EH (cell line): ENCODE data around the gene CRY2.

Experiments
- DNase-seq: peaks from one replicate; pipeline ENCODE4 v3.0.0-alpha.2; 2015; ENCODE audit warnings: low read depth

Gene CRY2

DNA sequence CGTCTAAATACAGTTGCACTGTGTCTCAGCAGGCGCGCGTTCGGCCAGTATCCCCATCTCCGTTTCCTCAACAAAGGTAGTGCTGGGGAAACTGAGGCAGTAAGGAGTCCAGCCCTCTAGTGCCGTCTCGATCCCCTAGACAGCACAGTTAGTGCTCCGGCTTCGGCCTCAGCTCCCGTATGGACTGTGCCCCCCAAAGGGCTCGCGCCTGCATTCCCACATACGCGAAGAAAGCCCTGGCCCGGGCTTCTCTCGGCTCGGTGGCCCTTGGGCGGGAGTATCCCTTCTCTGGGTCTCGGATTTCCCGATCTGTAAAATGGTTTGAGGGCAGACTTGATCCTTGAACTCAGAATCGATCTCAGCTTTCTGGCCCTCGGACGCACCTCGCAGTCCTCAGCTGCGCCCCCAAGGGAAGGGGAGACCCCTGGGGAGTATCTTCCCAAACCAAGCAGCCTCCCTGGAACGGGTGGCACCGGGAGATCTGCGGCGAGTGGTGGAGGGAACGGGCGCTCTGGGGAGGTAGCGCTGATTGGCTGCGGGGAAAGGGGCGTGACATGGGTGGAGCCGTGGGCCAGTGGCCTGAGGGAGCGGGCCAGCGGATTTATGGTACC is 71.2 kb downstream of the CRY2 start:
- DNase-seq, result peak; percentile 81

DNA sequence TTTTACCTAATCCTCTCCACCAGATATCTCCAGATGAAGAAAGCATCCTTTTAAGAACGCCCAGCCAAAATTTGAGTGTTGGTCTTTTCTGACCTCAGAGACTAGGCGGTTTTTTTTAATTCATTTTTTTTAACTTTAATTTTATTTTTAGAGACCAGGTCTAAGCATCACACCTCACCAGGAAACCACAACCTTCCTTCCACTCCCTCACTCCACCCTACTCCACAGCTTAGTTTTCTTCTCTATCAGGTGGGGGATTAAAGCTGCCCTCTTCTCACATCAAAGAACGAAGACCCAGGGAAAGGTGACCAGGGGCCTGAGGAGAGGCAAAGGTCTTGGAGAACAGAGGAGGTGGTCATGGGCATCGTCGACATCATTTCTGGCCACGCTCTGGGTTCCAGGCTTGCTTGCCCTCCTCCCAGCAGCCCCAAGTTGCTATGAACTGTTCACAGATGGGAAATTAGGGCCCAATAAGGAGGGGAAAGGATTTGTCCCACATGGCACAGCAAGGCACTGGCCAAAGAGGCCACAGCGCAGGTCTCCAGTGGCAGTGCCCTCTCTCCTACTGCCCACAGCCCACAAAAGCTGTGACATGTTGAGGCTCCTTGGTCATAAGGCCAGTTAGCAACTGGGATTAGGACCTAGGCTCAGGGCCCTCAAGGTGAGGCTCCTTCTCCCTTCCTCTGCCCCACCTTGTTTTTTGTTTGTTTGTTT is 71.8 kb downstream of the CRY2 start:
- DNase-seq, result no peak

DNA sequence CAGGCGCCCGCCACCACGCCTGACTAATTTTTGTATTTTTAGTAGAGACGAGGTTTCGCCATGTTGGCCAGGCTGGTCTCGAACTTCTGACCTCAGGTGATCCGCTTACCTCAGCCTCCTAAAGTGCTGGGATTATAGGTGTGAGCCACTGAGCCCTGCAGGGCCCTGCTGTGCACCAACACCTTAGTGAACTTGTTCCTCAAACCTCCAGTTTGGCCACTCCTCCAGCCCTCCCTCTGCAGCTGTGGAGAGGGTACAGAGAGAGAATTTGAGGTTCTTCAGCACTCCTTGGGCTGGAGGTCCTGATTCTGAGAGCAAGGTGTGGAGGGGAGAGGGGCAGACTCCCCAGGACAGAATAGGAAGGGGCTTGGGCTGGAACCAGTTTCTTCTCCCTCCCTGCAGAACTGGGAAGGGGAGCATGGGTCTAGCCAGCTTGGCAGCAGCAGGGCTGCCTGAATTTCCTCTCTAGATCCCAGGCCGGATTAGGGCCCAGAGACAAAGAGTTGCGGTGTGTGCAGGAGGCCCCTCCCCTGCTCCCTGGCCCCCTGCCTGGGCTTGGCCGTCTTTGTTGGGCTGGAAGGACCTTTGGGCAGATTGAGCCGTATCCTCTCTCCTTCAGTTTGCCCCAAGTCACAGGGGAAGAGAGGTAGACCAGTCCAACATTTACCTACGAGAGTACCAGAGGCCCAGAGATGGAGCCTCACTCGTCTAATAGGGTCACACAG is 72.7 kb downstream of the CRY2 start:
- no peak for DNase-seq

DNA sequence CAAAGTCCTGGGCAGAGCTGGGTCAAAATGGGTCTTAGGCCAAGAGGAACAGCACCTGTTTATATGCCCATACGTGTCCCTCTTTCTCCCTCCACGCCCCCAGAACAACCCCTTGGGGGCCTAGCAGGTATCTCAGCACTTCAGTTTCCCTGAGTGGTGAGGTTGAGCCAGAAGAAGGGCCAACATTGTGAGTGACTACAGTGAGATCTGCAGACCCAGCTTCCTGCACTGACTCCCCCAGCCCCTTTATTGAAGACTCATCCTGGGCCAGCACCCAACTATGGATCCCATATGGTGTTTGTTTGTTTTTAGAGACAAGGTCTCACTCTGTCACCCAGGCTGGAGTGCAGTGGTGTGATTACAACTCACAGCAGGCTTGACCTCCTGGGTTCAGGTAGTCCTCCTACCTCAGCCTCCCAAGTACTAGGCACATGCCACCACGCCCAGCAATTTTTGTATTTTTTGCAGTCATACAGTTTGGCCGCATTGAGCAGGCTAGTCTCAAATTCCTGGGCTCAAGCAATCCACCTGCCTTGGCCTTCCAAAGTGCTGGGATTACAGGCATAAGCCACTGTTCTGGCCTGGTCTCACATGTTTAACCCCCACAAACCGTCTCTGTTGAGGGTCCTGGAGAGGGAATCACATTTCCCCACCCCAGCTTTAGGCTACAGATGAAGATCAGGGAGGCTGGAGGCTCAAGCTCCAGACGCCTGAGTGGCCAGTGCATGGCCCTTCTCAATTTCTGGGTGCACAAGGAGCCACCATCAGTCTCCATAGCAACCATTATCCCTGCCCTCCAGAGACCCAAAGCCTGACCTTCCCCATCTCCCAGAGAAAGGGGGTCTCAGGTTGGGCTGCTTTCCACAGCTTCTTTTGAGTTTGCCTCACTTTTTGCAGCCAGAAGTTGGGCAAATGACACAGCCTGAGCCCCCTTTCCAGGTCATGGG is 73.5 kb downstream of the CRY2 start:
- DNase-seq, result no peak

DNA sequence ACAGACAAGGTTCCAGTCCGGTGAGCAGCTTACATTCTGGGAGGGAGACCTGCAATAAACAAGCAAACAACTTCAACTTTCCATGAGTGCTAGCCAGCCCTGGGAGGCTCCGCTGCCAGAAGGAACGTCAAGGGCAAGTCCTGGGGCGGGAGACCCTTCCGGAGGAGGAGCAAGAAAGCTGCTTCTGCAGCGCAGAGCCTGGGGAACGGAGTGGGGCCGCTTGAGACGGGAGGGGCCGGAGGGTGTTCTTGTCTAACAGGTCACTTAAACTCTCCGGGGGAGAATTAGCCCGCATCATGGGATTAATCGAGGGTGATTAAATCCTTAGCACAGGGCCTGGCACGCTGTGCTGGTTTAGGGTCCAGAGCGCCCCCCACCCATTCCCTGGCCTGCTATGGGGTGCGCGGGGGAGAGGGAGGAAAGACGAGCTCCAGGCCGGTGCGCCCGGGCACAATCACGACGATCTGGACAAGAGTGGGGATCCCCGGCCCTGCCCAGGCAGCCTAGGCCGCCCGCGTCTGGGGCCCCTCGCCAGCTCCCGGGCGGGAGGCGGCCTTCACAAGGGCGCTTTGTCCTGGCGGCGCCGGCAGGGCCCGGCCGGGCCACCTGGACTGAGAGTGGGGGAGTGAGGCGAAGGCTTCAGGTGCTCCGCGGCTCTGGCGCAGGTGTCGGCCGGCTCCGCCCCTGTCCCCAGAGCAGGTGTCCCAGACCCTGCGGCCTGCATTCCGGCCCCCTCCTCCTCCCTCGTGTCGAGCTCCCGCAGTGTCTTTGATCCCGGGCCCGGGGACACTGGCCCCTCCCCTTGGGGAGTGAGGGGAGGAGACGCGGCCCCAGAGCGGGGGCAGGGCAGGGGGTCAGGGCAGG is 74.5 kb downstream of the CRY2 start:
- no peak for DNase-seq

DNA sequence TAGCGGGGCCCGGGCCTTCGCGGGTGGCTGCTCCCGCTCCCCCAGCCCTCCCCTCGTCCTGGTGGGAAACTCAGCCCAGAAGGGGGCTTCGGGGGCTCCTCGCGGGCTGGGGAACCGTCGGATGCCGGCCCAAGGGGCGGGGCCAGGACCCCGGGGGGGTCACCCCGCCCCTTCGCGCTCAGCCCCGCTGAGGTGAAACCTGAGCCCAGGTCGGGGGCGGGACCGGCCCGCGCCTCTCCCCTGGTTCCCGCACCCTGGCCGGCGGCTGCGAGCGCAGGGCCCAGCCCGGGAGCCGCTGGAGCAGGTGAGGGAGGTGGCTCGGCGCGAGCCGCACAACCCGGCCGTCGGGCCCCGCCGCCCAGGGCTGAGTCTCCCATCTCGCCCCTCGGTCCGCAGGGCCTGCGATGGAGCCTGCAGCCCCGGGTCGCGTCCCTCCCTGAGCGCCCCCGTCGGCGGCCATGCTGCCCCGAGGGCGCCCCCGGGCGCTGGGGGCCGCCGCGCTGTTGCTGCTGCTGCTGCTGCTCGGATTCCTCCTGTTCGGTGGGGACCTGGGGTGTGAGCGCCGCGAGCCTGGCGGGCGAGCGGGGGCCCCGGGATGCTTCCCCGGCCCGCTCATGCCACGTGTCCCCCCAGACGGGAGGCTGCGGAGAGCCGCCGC is 75.3 kb downstream of the CRY2 start, which contains the start of gene LARGE2:
Gene LARGE2, plus strand, starts transcription at position 232 of the 658 bp plus-strand sequence. Its CDS starts 227 bp downstream, at position 459.
- no peak for DNase-seq

DNA sequence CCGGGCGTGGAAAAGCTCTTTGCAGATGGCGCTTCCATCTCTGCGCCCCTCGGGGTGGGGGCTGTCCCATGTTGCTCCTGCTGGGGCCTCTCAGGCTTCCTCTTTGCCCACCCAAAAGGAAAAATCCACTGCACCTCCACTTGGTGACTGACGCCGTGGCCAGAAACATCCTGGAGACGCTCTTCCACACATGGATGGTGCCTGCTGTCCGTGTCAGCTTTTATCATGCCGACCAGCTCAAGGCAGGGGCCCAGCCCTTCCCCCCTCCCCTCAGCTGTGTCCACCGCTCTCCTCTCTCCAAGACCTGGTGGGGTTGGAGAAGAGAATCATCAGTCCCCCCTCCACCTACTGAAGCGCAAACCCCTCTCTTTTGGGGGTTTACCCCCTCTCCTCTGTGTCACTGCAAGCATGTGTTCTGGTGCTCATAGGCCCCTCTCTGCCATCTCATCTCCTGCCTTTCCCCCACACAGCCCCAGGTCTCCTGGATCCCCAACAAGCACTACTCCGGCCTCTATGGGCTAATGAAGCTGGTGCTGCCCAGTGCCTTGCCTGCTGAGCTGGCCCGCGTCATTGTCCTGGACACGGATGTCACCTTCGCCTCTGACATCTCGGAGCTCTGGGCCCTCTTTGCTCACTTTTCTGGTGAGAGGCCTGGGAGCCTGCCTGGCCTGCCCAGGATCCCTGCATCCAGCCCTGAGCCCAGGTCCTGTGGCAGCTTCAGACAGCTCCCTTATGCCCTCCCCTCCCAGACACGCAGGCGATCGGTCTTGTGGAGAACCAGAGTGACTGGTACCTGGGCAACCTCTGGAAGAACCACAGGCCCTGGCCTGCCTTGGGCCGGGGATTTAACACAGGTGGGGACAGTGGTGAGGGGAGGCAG is 77.0 kb downstream of the CRY2 start:
- no peak for DNase-seq

DNA sequence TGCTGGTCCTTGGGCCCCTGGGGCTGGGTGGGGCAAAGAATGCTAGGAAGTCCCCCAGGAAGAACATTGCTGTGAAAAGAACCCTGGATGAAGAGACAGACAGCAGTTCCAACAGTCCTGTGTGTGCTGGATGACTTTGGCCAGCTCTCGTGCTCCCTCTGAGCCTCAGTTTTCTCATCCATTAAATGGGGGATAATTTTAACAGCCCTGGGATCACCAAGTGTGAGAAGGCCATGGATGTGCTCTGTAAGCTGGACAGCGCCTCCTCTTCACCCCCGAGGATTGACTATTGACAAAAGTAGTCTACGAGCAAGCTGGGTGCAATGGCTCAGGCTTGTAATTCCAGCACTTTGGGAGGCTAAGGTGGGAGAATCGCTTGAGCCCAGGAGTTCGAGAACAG is 77.7 kb downstream of the CRY2 start:
- no peak for DNase-seq

DNA sequence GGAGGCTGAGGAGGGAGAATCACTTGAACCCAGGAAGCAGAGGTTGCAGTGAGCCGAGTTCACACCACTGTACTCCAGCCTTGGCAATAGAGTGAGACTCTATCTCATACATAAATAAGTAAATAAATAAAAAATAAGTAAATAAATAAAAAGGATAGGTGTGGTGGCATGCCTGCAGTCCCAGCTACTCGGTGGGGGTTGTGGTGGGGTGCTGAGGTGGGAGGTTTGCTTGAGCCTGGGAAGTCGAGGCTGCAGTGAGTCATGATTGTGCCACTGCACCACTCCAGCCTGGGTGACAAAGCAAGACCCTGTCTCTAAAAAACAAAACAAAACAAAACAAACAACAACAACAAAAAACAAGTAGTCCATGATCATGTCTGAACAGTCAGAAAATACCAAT is 78.3 kb downstream of the CRY2 start:
- DNase-seq, result no peak

DNA sequence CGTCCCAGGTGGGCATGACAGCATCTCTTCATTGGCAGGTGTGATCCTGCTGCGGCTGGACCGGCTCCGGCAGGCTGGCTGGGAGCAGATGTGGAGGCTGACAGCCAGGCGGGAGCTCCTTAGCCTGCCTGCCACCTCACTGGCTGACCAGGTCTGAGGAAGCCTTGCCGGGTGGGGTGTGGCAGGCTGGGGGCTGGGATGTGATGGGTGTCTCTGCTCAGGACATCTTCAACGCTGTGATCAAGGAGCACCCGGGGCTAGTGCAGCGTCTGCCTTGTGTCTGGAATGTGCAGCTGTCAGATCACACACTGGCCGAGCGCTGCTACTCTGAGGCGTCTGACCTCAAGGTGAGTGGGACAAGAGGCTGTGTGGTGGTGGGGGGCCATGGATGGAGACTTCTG is 78.7 kb downstream of the CRY2 start:
- DNase-seq, result no peak

DNA sequence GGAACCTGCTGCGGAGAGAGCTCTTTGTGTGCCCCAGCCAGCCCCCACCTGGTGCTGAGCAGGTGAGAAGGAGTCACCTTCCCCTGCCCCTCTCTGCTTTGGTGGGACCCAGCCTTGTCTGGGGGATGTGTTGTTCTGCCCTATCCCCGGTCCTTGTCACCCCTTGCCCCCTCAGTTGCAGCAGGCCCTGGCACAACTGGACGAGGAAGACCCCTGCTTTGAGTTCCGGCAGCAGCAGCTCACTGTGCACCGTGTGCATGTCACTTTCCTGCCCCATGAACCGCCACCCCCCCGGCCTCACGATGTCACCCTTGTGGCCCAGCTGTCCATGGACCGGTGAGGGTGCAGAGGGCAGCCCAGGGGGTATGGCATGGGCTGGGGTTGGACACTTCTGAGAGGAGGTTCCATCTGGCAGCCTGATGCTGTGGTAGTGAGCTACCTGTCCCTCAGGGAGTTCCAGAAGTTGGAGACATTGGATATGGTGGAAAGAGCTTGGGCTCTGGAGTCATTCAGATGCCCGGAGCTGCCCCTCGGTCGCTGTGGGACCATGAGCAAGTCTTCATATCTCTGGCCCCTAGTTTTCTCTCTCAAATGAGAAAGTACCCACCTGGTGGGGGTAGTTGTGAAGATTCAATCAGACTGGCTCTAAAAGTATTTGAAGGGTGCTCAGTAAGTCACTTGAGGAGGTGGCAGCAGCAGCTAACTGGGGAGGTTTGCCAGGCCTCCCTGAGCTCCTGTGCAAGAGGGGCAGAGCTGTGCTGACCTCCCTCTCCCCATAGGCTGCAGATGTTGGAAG is 79.5 kb downstream of the CRY2 start:
- DNase-seq, result no peak

DNA sequence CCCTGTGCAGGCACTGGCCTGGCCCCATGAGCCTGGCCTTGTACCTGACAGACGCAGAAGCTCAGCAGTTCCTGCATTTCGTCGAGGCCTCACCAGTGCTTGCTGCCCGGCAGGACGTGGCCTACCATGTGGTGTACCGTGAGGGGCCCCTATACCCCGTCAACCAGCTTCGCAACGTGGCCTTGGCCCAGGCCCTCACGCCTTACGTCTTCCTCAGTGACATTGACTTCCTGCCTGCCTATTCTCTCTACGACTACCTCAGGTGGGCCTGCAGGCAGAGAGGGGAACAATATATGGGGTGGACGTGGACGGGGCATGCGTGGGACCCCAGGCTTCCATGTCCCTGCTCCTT is 80.0 kb downstream of the CRY2 start:
- DNase-seq, result no peak

DNA sequence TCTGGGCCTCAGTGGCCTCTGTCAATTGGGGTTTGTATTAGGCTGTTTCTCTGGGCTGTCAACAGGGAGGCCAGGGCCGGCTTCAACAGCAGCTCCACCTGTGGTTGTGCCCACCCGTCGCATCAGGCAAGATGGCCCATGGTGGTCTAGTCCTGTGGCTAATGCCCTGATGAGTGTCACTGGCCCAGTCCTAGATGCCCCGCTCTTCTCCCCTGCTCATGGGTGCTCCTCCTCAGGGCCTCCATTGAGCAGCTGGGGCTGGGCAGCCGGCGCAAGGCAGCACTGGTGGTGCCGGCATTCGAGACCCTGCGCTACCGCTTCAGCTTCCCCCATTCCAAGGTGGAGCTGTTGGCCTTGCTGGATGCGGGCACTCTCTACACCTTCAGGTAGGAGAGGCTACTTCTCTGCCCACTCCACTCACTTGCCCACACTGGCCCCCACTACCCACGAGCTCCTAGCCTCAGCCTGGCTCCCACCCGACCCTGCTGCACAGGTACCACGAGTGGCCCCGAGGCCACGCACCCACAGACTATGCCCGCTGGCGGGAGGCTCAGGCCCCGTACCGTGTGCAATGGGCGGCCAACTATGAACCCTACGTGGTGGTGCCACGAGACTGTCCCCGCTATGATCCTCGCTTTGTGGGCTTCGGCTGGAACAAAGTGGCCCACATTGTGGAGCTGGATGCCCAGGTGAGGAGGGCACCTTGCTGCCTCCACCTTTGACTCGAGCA is 80.6 kb downstream of the CRY2 start:
- DNase-seq, result no peak

DNA sequence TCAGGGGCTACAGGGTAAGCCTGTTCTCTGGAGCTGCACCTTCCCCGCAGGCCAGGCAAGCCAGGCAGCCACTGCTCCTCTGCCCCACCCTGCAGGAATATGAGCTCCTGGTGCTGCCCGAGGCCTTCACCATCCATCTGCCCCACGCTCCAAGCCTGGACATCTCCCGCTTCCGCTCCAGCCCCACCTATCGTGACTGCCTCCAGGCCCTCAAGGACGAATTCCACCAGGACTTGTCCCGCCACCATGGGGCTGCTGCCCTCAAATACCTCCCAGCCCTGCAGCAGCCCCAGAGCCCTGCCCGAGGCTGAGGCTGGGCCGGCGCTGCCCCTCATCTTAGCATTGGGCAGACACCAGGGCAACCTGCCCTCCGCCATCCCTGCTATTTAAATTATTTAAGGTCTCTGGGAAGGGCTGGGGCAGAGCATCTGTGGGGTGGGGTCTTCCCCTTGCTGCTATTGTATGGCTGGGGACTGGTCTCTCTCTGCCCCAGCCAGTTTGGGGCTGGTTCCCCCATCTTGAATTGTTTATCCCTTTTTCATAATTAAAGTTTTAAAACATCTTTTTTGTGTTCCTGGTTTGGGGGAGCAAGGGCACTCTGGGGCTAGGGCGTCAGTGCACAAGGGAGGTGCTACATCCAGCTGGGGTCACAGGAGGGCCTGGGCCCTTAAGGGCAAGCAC is 81.4 kb downstream of the CRY2 start:
- no peak for DNase-seq

DNA sequence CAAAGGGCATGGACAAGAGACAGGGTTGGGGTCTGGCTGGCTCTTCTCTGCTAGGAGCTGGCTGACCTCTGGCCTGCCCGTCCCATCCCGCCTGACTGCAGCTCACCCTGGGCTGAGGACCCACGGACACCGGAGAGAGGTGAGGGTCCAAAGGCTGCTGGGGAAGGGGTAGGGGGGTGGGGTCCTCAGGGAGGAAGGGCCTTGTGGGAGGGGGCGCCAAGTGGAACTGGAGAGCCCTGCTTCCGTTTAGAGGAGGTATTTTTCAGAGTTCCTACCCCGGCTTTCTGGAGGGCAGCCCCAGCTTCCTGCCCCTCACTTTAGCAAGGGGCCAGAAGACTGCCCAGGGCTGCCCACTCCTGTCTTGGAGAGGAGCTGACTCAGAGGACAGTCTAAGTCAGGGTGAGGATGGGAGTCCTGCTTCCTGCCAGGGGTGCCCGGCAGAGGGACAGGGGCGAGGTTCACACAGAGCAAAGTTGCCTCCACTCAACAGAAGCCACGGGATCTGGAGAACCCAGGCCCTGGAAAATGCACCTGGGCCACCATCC is 82.3 kb downstream of the CRY2 start:
- peak; percentile 23 for DNase-seq

DNA sequence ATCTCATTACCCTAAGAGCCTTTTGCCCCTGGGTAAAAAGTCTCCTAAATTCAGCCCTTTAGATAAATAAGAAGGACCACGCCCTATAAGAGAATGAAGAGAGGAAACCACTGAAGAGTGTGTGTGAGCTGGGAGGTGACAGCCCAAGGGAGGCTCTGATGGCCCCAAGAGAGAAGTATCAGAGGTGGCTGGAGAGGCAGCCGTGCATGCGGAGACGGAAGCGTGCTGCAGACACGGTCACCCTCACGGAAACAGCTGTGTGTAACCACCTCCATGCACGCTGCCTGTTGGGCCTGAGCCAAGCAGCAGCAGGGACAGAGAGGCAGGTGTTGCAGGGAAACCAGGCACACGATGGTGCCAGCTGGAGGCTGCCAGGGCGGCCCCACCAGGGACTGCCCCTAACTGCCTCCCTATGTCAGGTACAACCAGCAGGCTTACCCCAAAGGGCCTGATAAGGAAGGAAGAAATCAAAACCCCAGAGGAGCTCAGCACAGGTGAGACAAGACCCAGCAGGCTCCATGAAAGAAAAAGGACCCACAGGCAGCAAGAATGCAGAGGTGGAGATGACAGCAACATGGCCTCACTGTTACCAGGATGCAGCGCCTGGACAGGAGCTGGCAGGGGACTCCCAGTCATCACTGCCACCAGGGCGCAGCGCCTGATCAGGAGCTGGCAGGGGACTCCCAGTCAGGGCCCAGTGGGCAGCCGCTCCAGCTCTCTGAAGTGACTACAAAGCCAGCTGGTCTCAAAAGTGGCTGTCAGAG is 82.9 kb downstream of the CRY2 start:
- no peak for DNase-seq
